GM23338 (cell line): ENCODE measurements around the gene SELPLG. TPM values are rescaled to one million over a fixed set of nuclear protein-coding genes. Genes with fewer than 3 reads are reported as not detected.

ENCODE experiments used
- ATAC-seq: fragments of 200-7000 bp; cut with Tn5 transposase; 3 replicates; pipeline ENCODE4 v1.9.1; 2020
- DNase-seq: peaks from one replicate; pipeline ENCODE4 v3.0.0-alpha.2; 2015; ENCODE audit warnings: low spot score
- H2AFZ ChIP-seq: fragments of 200-600 bp; sonication (generic); 2 replicates; pipeline ENCODE4 v1.8.0; 2016; ENCODE audit warnings: antibody characterized with exemption, mild to moderate bottlenecking, moderate library complexity
- H3F3A ChIP-seq: fragments of 200-600 bp; sonication (generic); replicated peaks from 2 replicates; pipeline ENCODE4 v1.8.0; 2017; ENCODE audit warnings: antibody characterized with exemption, mixed run types, low read depth
- H3K27ac ChIP-seq: fragments of 200-600 bp; sonication (generic); 2 replicates; pipeline ENCODE4 v1.6.1; 2016; ENCODE audit warnings: low read depth
- H3K27me3 ChIP-seq: fragments of 200-600 bp; sonication (generic); 2 replicates; pipeline ENCODE4 v1.8.0; 2016; ENCODE audit warnings: mild to moderate bottlenecking, mixed run types, moderate library complexity; ENCODE audit not compliant: insufficient read depth
- H3K36me3 ChIP-seq: fragments of 200-600 bp; sonication (generic); 2 replicates; pipeline ENCODE4 v1.8.0; 2016; ENCODE audit warnings: mild to moderate bottlenecking; ENCODE audit not compliant: insufficient read depth
- H3K4me1 ChIP-seq: fragments of 200-600 bp; sonication (generic); 2 replicates; pipeline ENCODE4 v1.8.0; 2016; ENCODE audit warnings: mild to moderate bottlenecking, moderate library complexity; ENCODE audit not compliant: insufficient read depth
- H3K4me2 ChIP-seq: fragments of 200-600 bp; sonication (generic); 2 replicates; pipeline ENCODE4 v1.7.1; 2017; ENCODE audit warnings: mixed run types
- H3K4me3 ChIP-seq: fragments of 200-600 bp; sonication (generic); 2 replicates; pipeline ENCODE4 v1.6.1; 2016; ENCODE audit warnings: mixed run types
- H3K79me2 ChIP-seq: fragments of 200-600 bp; sonication (generic); replicated peaks from 2 replicates; pipeline ENCODE4 v1.8.0; 2017; ENCODE audit warnings: mild to moderate bottlenecking; ENCODE audit not compliant: insufficient read depth
- H3K9me2 ChIP-seq: fragments of 200-600 bp; sonication (generic); 2 replicates; pipeline ENCODE4 v1.8.0; 2017; ENCODE audit not compliant: insufficient read depth
- H4K20me1 ChIP-seq: fragments of 200-600 bp; sonication (generic); replicated peaks from 2 replicates; pipeline ENCODE4 v1.8.0; 2017; ENCODE audit warnings: mild to moderate bottlenecking; ENCODE audit not compliant: insufficient read depth
- H3K27ac Mint-ChIP-seq: 2 replicates; pipeline ENCODE4 v1.8.0; 2020; ENCODE audit warnings: inconsistent platforms, mild to moderate bottlenecking, moderate library complexity, mixed read lengths
- H3K27me3 Mint-ChIP-seq: 3 replicates; pipeline ENCODE4 v1.8.0; 2022; ENCODE audit warnings: low read depth, mild to moderate bottlenecking, moderate library complexity, mixed read lengths, inconsistent platforms; ENCODE audit not compliant: insufficient read depth, poor library complexity
- H3K36me3 Mint-ChIP-seq: 3 replicates; pipeline ENCODE4 v1.8.0; 2021; ENCODE audit warnings: low read depth, mild to moderate bottlenecking, inconsistent platforms, moderate library complexity, mixed read lengths
- H3K4me1 Mint-ChIP-seq: 3 replicates; pipeline ENCODE4 v1.8.0; 2020; ENCODE audit warnings: mild to moderate bottlenecking, inconsistent platforms, mixed read lengths
- H3K4me3 Mint-ChIP-seq: 3 replicates; pipeline ENCODE4 v1.8.0; 2021; ENCODE audit warnings: moderate library complexity, mild to moderate bottlenecking, inconsistent platforms, mixed read lengths
- H3K9me3 Mint-ChIP-seq: 3 replicates; pipeline ENCODE4 v1.8.0; 2020; ENCODE audit warnings: moderate library complexity, mild to moderate bottlenecking, inconsistent platforms, mixed read lengths
- CREB1 ChIP-seq: fragments of 250-450 bp; sonication (Bioruptor Pico); IDR thresholded peaks from 2 replicates; pipeline ENCODE4 v1.5.0; 2020; ENCODE audit warnings: low read depth, mild to moderate bottlenecking, moderate library complexity
- CTCF ChIP-seq, 2 experiments: fragments of 200-600 bp in 1 of 2; sonication (generic) in 1 of 2; conservative IDR thresholded peaks; 2 replicates each; pipeline versions ENCODE4 v1.5.1 to v1.6.1; 2016 to 2017; ENCODE audit warnings: antibody characterized with exemption in 2 of 2, low read depth in 2 of 2, mild to moderate bottlenecking in 2 of 2, moderate library complexity in 1 of 2
- ETS1 ChIP-seq: IDR thresholded peaks from 2 replicates; pipeline ENCODE4 v1.6.1; 2016; ENCODE audit warnings: antibody characterized with exemption
- EZH2 ChIP-seq: fragments of 200-600 bp; sonication (generic); IDR thresholded peaks from one replicate; pipeline ENCODE4 v1.8.0; 2017; ENCODE audit warnings: antibody characterized with exemption, mild to moderate bottlenecking, low read depth; ENCODE audit not compliant: unreplicated experiment
- EZH2phosphoT487 ChIP-seq: fragments of 200-600 bp; sonication (generic); IDR thresholded peaks from one replicate; pipeline ENCODE4 v1.8.1; 2018; ENCODE audit warnings: antibody characterized with exemption; ENCODE audit not compliant: unreplicated experiment
- JUNB ChIP-seq: IDR thresholded peaks from one replicate; pipeline ENCODE4 v1.6.1; 2016; ENCODE audit warnings: antibody characterized with exemption; ENCODE audit not compliant: unreplicated experiment
- NANOG ChIP-seq: IDR thresholded peaks from 2 replicates; pipeline ENCODE4 v1.6.1; 2016; ENCODE audit warnings: antibody characterized with exemption, borderline replicate concordance
- POLR2AphosphoS5 ChIP-seq: IDR thresholded peaks from 2 replicates; pipeline ENCODE4 v1.6.1; 2016; ENCODE audit warnings: antibody characterized with exemption, low read depth
- REST ChIP-seq: IDR thresholded peaks from one replicate; pipeline ENCODE4 v1.6.1; 2018; ENCODE audit warnings: antibody characterized with exemption; ENCODE audit not compliant: unreplicated experiment
- STAT1 ChIP-seq: IDR thresholded peaks from one replicate; pipeline ENCODE4 v1.6.1; 2016; ENCODE audit warnings: antibody characterized with exemption; ENCODE audit not compliant: unreplicated experiment
- ZNF114 ChIP-seq: fragments of 250-450 bp; sonication (Bioruptor Pico); IDR thresholded peaks from 2 replicates; pipeline ENCODE4 v1.5.0; 2020; ENCODE audit warnings: mild to moderate bottlenecking, moderate library complexity
- ZNF331 ChIP-seq: fragments of 250-450 bp; sonication (Bioruptor Pico); IDR thresholded peaks from 2 replicates; pipeline ENCODE4 v1.5.0; 2020; ENCODE audit warnings: low read depth, mild to moderate bottlenecking, moderate library complexity
- ZNF462 ChIP-seq: fragments of 250-450 bp; sonication (Bioruptor Pico); IDR thresholded peaks from 2 replicates; pipeline ENCODE4 v1.5.0; 2020; ENCODE audit warnings: mild to moderate bottlenecking, moderate library complexity
- polyA plus RNA-seq: library from polyadenylated mRNA; unstranded; fragments of >200 nt; fragmentation: Nextera tagmentation; extraction: Ambion mirVana; gene quantifications from 2 replicates; pipeline ENCODE4 v1.2.1, GENCODE V29; 2016
- total RNA-seq: library from RNA; depleted of rRNA; stranded (reverse); fragments of >200 nt; shearing (Covaris generic); gene quantifications from 2 replicates; pipeline ENCODE4 v1.2.3, GENCODE V29; 2014

Gene SELPLG
- total and polyA plus RNA-seq, 2 experiments from 2014 or later = 0.16 to 0.56 TPM

- H3K4me1 Mint-ChIP-seq = peaks cover 22% of the 10 kb centered on the region
- no peak overlapping the region for H3K27ac Mint-ChIP-seq
- Histone ChIP-seq H3F3A (no peaks in the 10 kb centered on the region), H3K36me3 (no peaks in the 10 kb centered on the region), H3K9me2 (no peaks in the 10 kb centered on the region), H4K20me1 (no peaks in the 10 kb centered on the region), H2AFZ (no peak overlapping the region), H3K27ac (no peak overlapping the region), H3K4me3 (no peak overlapping the region), H3K4me2 (no peak overlapping the region), H3K4me1 (no peaks in the 10 kb centered on the region; the same call in 1 of the 2 replicates), H3K79me2 (no peaks in the 10 kb centered on the region), H3K27me3 (no peaks in the 10 kb centered on the region)
- H3K9me3 Mint-ChIP-seq = no peaks in the 10 kb centered on the region
- H3K36me3 Mint-ChIP-seq = no peaks in the 10 kb centered on the region
- no peak for ATAC-seq
- TF ChIP-seq CTCF (conservative IDR thresholded peaks at IDR 0.05; ENCODE audit: low read depth in 2 of 2) = no peak
- no peak for TF ChIP-seq ZNF331 (CRISPR knock-in tag)
- TF ChIP-seq ETS1 = no peak
- TF ChIP-seq EZH2phosphoT487 = no peak
- TF ChIP-seq ZNF114 = no peak
- TF ChIP-seq NANOG = no peak
- no peak for TF ChIP-seq STAT1
- no peak for TF ChIP-seq POLR2AphosphoS5
- TF ChIP-seq REST = no peak
- no peak for TF ChIP-seq CREB1 (CRISPR knock-in tag)
- TF ChIP-seq ZNF462 (CRISPR knock-in tag) = no peak
- no peak for TF ChIP-seq EZH2
- TF ChIP-seq JUNB = no peak
- no peak for DNase-seq
- no peak overlapping the region for H3K4me3 Mint-ChIP-seq
- peaks cover 6% of the 10 kb centered on the region for H3K27me3 Mint-ChIP-seq
These were observed 41.4 kb downstream of the SELPLG start for GRCh38 chr12:108592033-108592909.
